T-cell (primary cell): ENCODE results near the gene SHCBP1L. TPM values are rescaled to one million over a fixed set of nuclear protein-coding genes. Genes with fewer than 3 reads are reported as not detected.
A peak's percentile ranks its signal among the peaks of the same experiment; 100 is the strongest.

Experiments used
- ATAC-seq, 4 experiments: fragments of 200-7000 bp in 3 of 4; fragments of 150-1000 bp in 1 of 4; cut with Tn5 transposase; replicated peaks in 1 of 4; 1 replicate in 3 of 4; 2 replicates in 1 of 4; pipeline ENCODE4 v1.10.0; 2021; ENCODE audit warnings: moderate library complexity in 3 of 4, mild to moderate bottlenecking in 2 of 4, moderate number of reproducible peaks in 1 of 4
- CTCF ChIA-PET, 2 donors: fragments of 300-600 bp; sonication (Branson Sonifier 250); formaldehyde crosslinking; loops; one replicate each; lab custom pipeline; 2022; ENCODE audit warnings: antibody characterized with exemption in 2 of 2; lab: Charles Lee
- POLR2A ChIA-PET, 2 donors: fragments of 300-600 bp; sonication (Branson Sonifier 250); formaldehyde crosslinking; loops; one replicate each; lab custom pipeline; 2022; ENCODE audit warnings: antibody characterized with exemption in 2 of 2; lab: Charles Lee
- DNase-seq, 35 experiments: peaks; one replicate each; pipeline versions ENCODE4 v3.0.0 to v3.0.0-alpha.2; 2013 to 2023
- H3K27ac ChIP-seq: one replicate; pipeline ENCODE4 v1.5.1; 2013; ENCODE audit warnings: low read length
- H3K27me3 ChIP-seq, 2 experiments: replicated peaks in 1 of 2; 1 replicate in 1 of 2; 2 replicates in 1 of 2; pipeline versions ENCODE4 v1.6.1 to v1.7.0; 2013; ENCODE audit warnings: low read length in 1 of 2, mixed read lengths in 1 of 2; ENCODE audit not compliant: control insufficient read depth in 2 of 2, insufficient read depth in 2 of 2; ENCODE audit errors: extremely low read depth in 1 of 2
- H3K36me3 ChIP-seq, 2 donors: 1 replicate in 1 of 2; 2 replicates in 1 of 2; pipeline versions ENCODE4 v1.6.1 to v1.7.0; 2013; ENCODE audit warnings: low read length in 1 of 2; ENCODE audit not compliant: control insufficient read depth in 2 of 2, insufficient read depth in 1 of 2; ENCODE audit errors: extremely low read depth in 1 of 2
- H3K4me1 ChIP-seq, 2 experiments: 1 replicate in 1 of 2; 2 replicates in 1 of 2; pipeline versions ENCODE4 v1.6.1 to v1.7.0; 2013; ENCODE audit warnings: low read length in 2 of 2, mixed read lengths in 1 of 2; ENCODE audit not compliant: insufficient read depth in 2 of 2, control insufficient read depth in 1 of 2; ENCODE audit errors: extremely low read depth in 1 of 2
- H3K4me3 ChIP-seq, 2 donors: 1 replicate in 1 of 2; 2 replicates in 1 of 2; pipeline versions ENCODE4 v1.5.1 to v1.7.0; 2013; ENCODE audit warnings: mild to moderate bottlenecking in 2 of 2, low read length in 1 of 2, moderate library complexity in 1 of 2; ENCODE audit not compliant: control insufficient read depth in 1 of 2; ENCODE audit errors: extremely low read depth in 1 of 2
- H3K9me3 ChIP-seq: 2 replicates; pipeline ENCODE4 v1.7.0; 2013
- H3K27ac Mint-ChIP-seq, 2 donors: one replicate each; pipeline ENCODE4 v1.8.0; 2020 to 2021; ENCODE audit warnings: mild to moderate bottlenecking in 2 of 2, mixed read lengths in 2 of 2
- H3K27me3 Mint-ChIP-seq, 2 donors: one replicate each; pipeline ENCODE4 v1.8.0; 2021 to 2022; ENCODE audit warnings: mixed read lengths in 2 of 2
- H3K36me3 Mint-ChIP-seq: one replicate; pipeline ENCODE4 v1.8.0; 2021; ENCODE audit warnings: mixed read lengths
- H3K4me1 Mint-ChIP-seq, 3 donors: one replicate each; pipeline ENCODE4 v1.8.0; 2020 to 2022; ENCODE audit warnings: mixed read lengths in 3 of 3, mild to moderate bottlenecking in 1 of 3
- H3K4me3 Mint-ChIP-seq, 3 donors: one replicate each; pipeline ENCODE4 v1.8.0; 2020 to 2022; ENCODE audit warnings: mild to moderate bottlenecking in 3 of 3, mixed read lengths in 3 of 3, moderate library complexity in 3 of 3
- H3K9me3 Mint-ChIP-seq, 3 donors: one replicate each; pipeline ENCODE4 v1.8.0; 2020 to 2022; ENCODE audit warnings: mixed read lengths in 3 of 3
- WGBS: methylation state at CpG from one replicate; pipeline ENCODE4 v1.1.5; 2013; ENCODE audit warnings: missing lambda C conversion rate; ENCODE audit not compliant: insufficient coverage; 5-methylcytosine and 5-hydroxymethylcytosine counted together
- total RNA-seq, 35 experiments: library from RNA in 6 of 35; stranded (reverse) in 6 of 35; fragments of 120-200 nt in 1 of 35; gene quantifications; one replicate each; pipeline versions ENCODE4 v1.2.1 to v1.2.4 and lab custom pipeline; 2013 to 2026

SHCBP1L gene
- total RNA-seq, 5 donors from 2014 or later (not counting 1 experiment from before 2014, with no cell fraction given), result not detected

DNA sequence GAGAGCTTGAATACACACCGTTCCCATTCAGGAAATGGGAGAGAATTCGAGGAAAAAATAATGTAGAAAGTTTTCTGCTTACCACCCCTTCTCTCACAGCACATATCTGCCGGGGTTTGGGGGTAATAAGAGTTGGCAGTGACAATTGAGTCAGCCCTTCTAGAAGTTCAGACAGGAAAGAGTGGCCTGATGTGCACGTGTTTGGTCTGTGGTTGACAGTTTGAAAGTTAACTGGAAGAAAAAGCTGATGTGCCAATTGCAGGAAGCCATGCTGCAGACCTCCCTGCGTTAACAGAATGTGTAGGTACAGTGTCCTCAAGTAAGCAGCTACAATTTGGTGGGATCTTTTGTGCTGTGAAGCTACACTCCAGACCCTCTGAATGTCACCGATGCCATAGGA lies 63.0 kb downstream of the SHCBP1L start:
- DNase-seq (peak in 18 of 35 experiments; percentile 3 to 46 (median 10)), ATAC-seq (peak; percentile 50 to 79 (median 62))
- POLR2A ChIA-PET, result no interaction called here
- peaks cover 8 to 10% of the 10 kb centered on the region in 2 experiments for H3K4me1 ChIP-seq
- 27% methylated on average over 3 of the region's 6 CpGs for WGBS
- peak overlapping the region; percentile 34 for H3K27ac ChIP-seq
- no peak overlapping the region for H3K4me3 Mint-ChIP-seq
- H3K27me3 Mint-ChIP-seq, result peaks cover 3 to 5% of the 10 kb centered on the region in 2 donors
- H3K4me3 ChIP-seq, result no peak overlapping the region
- H3K9me3 ChIP-seq, result no peaks in the 10 kb centered on the region
- H3K27me3 ChIP-seq, result no peaks in the 10 kb centered on the region
- peaks cover 0 to 6% (median 6%) of the 10 kb centered on the region in 3 donors for H3K9me3 Mint-ChIP-seq
- peaks cover 49% of the 10 kb centered on the region for H3K36me3 Mint-ChIP-seq
- CTCF ChIA-PET, result no interaction called here
- peak overlapping the region; percentile 41 to 62 for H3K27ac Mint-ChIP-seq
- peaks cover 6 to 31% of the 10 kb centered on the region in 2 donors for H3K36me3 ChIP-seq
- H3K4me1 Mint-ChIP-seq, result peaks cover 20 to 30% (median 25%) of the 10 kb centered on the region in 3 donors

DNA sequence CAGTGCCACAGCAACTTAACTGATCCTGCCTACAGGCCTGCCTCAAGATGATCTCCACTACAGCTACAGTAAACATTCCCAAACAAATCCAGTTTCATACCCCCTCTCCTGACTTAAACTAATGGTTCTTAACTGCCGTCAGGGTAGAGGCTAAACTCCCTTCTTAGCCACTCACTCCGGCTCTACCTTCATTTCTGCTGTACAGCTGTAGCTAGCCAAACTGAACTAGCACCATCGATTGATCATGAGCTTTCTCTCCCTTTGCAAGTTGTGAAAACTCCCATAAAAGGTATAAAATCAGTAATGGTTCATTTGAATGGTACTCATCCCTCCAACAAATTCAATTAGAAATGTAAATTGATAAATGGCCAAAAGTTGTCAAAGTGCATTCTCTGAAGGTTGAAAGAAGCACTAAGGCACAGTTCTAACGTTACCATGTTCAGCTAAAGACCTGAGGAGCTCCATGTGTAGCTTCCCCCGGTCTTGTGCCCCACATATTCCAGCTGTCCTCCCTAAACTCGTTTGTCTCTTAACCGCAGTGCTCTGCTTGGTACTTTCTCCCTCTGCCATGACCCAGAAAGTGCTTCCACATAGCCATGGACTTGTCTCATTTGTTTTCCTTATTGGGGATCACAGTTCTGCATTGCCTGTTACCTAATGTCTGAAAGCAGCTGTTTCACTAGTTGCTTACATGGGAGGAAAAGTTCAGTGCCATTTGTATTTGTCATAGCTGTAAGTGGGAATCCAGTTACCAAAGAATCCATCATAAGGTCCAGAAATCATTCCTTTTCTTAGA lies 64.0 kb downstream of the SHCBP1L start:
- WGBS, result 84% methylated on average over 4 of the region's 7 CpGs
- Histone ChIP-seq H3K4me1 (peaks cover 8 to 10% of the 10 kb centered on the region in 2 experiments), H3K9me3 (no peaks in the 10 kb centered on the region), H3K4me3 (no peak overlapping the region), H3K27me3 (no peaks in the 10 kb centered on the region), H3K36me3 (peaks cover 6 to 42% of the 10 kb centered on the region in 2 donors), H3K27ac (no peak overlapping the region)
- Mint-ChIP-seq H3K4me3 (no peak overlapping the region), H3K9me3 (peaks cover 0 to 1% (median 1%) of the 10 kb centered on the region in 3 donors), H3K27ac (peak overlapping the region; percentile 23), H3K27me3 (peaks cover 0 to 2% of the 10 kb centered on the region in 2 donors), H3K36me3 (peaks cover 57% of the 10 kb centered on the region), H3K4me1 (peaks cover 20 to 30% (median 25%) of the 10 kb centered on the region in 3 donors)
- DNase-seq (no peak), ATAC-seq (peak in 1 of 4 experiments; percentile 10)
- ChIA-PET POLR2A (interaction anchor here in 1 of 2 donors (0.6 kb wide), 1 partner anchor 1857 kb away, joined by 3 read pairs; no protein-coding TSS in a partner anchor), CTCF (interaction anchor here in 1 of 2 donors (0.8 to 1.0 kb wide), 2 partner anchors 48 to 293 kb away, joined by 3 to 4 read pairs; no protein-coding TSS in a partner anchor)

DNA sequence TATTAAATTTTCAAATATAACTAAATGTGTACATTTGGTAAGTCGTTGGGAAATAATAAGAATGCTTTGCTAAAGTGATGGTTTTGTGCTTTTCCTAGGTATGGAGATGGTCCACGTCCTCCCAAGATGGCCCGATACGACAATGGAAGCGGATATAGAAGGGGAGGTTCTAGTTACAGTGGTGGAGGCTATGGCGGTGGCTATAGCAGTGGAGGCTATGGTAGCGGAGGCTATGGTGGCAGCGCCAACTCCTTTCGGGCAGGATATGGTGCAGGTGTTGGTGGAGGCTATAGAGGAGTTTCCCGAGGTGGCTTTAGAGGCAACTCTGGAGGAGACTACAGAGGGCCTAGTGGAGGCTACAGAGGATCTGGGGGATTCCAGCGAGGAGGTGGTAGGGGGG lies 66.0 kb downstream of the SHCBP1L start:
- Histone ChIP-seq H3K27ac (no peak overlapping the region), H3K4me1 (peaks cover 8 to 10% of the 10 kb centered on the region in 2 experiments), H3K36me3 (peaks cover 6 to 60% of the 10 kb centered on the region in 2 donors), H3K9me3 (no peaks in the 10 kb centered on the region), H3K4me3 (no peak overlapping the region), H3K27me3 (no peaks in the 10 kb centered on the region)
- DNase-seq (no peak), ATAC-seq (no peak)
- Mint-ChIP-seq H3K4me3 (no peak overlapping the region), H3K27me3 (no peaks in the 10 kb centered on the region), H3K4me1 (peaks cover 20 to 30% (median 25%) of the 10 kb centered on the region in 3 donors), H3K9me3 (no peaks in the 10 kb centered on the region), H3K36me3 (peaks cover 72% of the 10 kb centered on the region), H3K27ac (no peak overlapping the region)
- 97% methylated on average over 9 of the region's 11 CpGs for WGBS
- ChIA-PET POLR2A (no interaction called here), CTCF (no interaction called here)

DNA sequence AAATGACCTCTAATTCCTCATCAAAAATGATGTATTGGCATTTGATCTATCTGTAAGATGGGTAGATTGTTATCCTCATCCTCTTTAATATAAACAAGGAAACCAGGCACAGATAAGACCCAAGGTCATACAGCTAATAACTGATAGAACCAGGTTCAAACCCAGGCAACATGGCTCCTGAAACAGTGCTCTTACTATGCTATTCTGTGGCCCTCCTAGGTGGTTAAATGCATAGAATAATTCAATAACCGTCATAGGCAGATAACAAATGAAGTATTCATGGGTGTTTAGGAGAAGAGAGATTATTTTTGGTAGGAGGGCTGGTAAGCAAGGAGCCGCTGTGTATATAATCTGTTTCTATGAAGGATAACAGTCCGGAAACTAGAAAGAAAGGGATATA lies 67.4 kb downstream of the SHCBP1L start:
- H3K9me3 Mint-ChIP-seq, result no peaks in the 10 kb centered on the region
- Histone ChIP-seq H3K4me3 (no peak overlapping the region), H3K27ac (no peak overlapping the region), H3K27me3 (no peaks in the 10 kb centered on the region), H3K4me1 (peaks cover 8 to 10% of the 10 kb centered on the region in 2 experiments), H3K9me3 (no peaks in the 10 kb centered on the region), H3K36me3 (peaks cover 6 to 74% of the 10 kb centered on the region in 2 donors)
- CTCF ChIA-PET, result no interaction called here
- POLR2A ChIA-PET, result interaction anchor here in 1 of 2 donors (1.0 kb wide), 1 partner anchor 24 kb away, joined by 3 read pairs; no protein-coding TSS in a partner anchor
- H3K4me3 Mint-ChIP-seq, result no peak overlapping the region
- H3K27me3 Mint-ChIP-seq, result no peaks in the 10 kb centered on the region
- ATAC-seq (no peak), DNase-seq (no peak)
- H3K36me3 Mint-ChIP-seq, result peaks cover 80% of the 10 kb centered on the region
- peak overlapping the region in 1 of 2 donors; percentile 4 for H3K27ac Mint-ChIP-seq
- WGBS, result 96% methylated on average over 3 of the region's 3 CpGs
- peaks cover 18 to 25% (median 20%) of the 10 kb centered on the region in 3 donors for H3K4me1 Mint-ChIP-seq

DNA sequence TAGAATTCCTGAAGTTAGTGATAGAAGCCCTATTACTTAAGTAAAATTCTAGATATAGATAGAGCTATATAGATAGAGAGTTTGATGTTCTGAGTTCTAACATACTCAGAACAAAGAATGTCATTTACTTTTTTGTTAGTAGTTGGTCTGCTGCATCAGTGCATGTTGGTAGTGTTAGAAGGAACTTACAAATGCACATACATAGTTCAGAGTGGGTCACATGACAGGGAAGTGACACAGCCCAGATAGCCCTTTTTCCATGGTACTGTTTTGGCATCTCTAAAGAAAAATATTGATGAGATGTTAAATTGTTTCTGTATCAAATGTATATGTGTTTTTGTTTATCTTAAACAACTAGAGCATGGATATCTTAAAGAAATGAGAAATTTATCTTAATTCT lies 68.1 kb downstream of the SHCBP1L start:
- H3K4me1 Mint-ChIP-seq, result peaks cover 11 to 18% (median 13%) of the 10 kb centered on the region in 3 donors
- ATAC-seq, result no peak
- peaks cover 6 to 81% of the 10 kb centered on the region in 2 donors for H3K36me3 ChIP-seq
- H3K9me3 ChIP-seq, result no peaks in the 10 kb centered on the region
- H3K4me3 Mint-ChIP-seq, result no peak overlapping the region
- no peaks in the 10 kb centered on the region for H3K27me3 Mint-ChIP-seq
- DNase-seq, result no peak
- CTCF ChIA-PET, result no interaction called here
- H3K4me1 ChIP-seq, result peaks cover 2 to 5% of the 10 kb centered on the region in 2 experiments
- no peak overlapping the region for H3K4me3 ChIP-seq
- H3K27ac Mint-ChIP-seq, result no peak overlapping the region
- H3K9me3 Mint-ChIP-seq, result no peaks in the 10 kb centered on the region
- POLR2A ChIA-PET, result interaction anchor here in 1 of 2 donors (1.0 kb wide), 1 partner anchor 24 kb away, joined by 3 read pairs; no protein-coding TSS in a partner anchor
- H3K27me3 ChIP-seq, result no peaks in the 10 kb centered on the region
- no peak overlapping the region for H3K27ac ChIP-seq
- peaks cover 82% of the 10 kb centered on the region for H3K36me3 Mint-ChIP-seq

DNA sequence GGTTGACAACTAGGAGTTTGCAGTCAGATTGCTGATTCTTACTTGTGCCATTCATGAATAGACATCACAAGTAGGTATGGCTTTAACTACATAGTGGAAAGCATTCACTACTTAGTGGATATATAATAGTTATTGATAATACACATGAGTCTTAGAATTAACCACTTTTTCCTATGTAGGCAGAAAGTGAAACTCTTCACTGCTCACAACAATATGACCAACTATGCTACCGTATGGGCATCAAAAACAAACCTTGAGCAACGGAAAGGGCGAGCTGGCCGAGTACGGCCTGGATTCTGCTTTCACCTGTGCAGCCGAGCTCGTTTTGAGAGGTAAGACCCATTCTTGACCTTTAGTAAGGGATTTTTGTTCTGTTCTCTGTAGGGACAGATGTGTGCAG lies 75.1 kb downstream of the SHCBP1L start:
- H3K4me1 ChIP-seq, result no peaks in the 10 kb centered on the region
- Mint-ChIP-seq H3K27me3 (no peaks in the 10 kb centered on the region), H3K4me1 (peaks cover 4 to 18% (median 7%) of the 10 kb centered on the region in 3 donors), H3K36me3 (peaks cover 85% of the 10 kb centered on the region), H3K9me3 (no peaks in the 10 kb centered on the region), H3K27ac (peak overlapping the region in 1 of 2 donors; percentile 45), H3K4me3 (no peak overlapping the region)
- WGBS, result 71% methylated on average over 7 of the region's 7 CpGs
- no peak overlapping the region for H3K4me3 ChIP-seq
- H3K36me3 ChIP-seq, result peaks cover 5 to 97% of the 10 kb centered on the region in 2 donors
- DNase-seq, result no peak
- H3K27me3 ChIP-seq, result no peaks in the 10 kb centered on the region
- ATAC-seq, result no peak
- ChIA-PET POLR2A (no interaction called here), CTCF (interaction anchor here in 1 of 2 donors (0.6 kb wide), 1 partner anchor 24 kb away, joined by 4 read pairs; no protein-coding TSS in a partner anchor)
- no peaks in the 10 kb centered on the region for H3K9me3 ChIP-seq
- no peak overlapping the region for H3K27ac ChIP-seq
